Measurements from ENCODE around the gene AKR1C2.
"Not testable (repeated sequence)": the region's sequence is repeated elsewhere in the genome, so short reads cannot be mapped to it uniquely, and the experiment has no call there.

AKR1C2 gene

GRCh38 chr10:4953405-4953804, 50.3 kb downstream of the AKR1C2 start:
- no peak for DNase-seq

DNA sequence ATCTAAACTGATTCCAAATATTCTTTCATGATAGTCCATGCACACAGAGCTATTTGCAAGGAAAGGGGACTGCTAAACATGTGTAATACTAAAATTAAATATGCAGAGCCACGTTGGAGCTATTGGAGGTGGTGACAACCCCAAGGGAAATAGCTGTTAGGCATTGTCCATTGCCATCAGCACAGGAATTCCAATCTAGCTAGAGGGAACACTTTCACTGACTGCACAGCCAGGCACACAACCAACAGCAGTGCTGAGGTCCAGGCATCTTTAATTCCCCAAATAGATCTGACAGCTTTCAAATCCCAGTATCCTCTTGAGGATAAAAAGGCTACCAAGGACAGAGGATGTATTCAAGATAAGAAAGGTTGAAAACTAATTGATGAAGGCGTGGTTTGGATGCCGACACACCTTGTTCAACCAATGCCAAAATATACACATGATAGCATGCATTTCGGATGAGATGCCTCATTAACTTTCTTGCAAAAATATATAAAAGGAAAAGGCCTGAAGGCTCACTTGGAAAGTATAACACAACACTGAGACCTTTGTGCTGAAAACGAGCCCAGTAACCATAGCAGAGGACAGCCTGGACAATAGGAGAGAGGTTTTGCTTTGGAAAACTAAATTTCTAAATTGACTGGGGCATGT, 52.0 kb downstream of the AKR1C2 start:
- not testable (repeated sequence) for DNase-seq

DNA sequence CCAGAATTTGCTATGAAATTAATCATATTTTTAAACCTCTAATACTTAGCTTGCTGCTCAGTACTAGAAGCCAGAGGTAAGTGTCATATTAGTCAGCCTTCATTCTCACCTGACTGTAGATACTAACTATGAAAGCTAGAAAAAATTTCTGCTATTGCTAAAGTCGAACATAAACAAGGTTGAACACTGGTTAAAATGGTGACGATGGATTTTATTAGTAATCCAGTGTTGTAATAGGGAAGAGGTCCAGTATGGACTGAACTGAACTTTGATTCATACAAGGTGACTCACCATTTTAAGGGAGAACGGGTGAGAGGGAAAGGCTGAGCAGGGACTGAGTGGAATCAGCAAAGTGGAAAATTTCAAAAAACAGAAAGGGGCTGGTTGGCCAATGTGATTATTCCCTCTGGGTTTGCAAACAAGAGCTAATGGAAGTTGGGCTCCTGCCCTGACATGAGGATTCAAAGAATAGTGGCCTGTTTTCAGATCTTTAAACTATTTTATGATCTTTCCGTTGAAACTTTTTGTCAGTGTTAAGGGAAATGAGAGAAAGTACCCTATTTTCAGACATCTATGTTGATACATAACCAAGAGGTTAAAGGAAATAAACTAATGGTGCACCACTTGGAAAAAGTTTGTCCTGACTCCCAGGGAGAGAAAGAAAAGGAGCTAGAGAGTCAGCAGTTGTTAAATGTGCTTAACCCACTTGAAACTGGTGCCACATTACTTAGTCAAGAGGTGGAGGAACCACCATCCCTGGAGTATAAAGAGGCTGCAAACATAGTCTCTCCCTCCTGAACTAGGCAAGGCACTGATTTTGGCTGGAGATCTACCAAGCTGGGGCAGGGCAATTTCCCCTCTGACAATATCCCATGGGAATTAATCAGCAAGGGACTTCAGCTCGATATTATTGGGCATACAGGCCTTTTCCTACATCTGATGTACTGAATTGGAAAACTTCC, 55.7 kb downstream of the AKR1C2 start:
- DNase-seq = peak; percentile 83

DNA sequence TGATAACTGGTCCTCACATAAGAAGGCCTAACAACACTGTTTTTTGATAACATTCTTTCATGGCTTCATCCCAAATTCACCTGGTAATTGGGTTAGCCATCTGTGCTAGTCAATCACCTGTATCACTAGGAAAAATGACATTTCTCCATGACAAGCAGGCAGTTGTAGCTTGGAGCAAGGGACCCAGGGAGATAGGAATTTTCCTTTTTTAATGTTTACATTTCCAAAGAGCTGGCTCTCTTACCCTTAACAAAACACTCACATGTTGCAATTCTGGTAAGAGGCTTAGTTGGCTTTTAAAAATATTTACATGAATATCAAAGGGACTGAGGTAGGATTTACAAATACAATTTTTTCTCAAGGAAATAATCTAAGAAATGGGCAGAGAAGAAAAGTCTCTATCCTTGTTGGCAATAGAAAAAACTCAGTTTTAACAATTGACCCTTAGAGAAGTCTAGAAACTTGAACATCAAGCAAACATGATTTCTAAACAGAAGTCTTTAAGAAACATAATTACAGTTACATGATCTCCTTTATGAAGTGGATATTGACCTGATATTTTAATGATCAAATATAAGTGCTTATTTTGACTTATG, 56.5 kb downstream of the AKR1C2 start:
- no peak for DNase-seq

DNA sequence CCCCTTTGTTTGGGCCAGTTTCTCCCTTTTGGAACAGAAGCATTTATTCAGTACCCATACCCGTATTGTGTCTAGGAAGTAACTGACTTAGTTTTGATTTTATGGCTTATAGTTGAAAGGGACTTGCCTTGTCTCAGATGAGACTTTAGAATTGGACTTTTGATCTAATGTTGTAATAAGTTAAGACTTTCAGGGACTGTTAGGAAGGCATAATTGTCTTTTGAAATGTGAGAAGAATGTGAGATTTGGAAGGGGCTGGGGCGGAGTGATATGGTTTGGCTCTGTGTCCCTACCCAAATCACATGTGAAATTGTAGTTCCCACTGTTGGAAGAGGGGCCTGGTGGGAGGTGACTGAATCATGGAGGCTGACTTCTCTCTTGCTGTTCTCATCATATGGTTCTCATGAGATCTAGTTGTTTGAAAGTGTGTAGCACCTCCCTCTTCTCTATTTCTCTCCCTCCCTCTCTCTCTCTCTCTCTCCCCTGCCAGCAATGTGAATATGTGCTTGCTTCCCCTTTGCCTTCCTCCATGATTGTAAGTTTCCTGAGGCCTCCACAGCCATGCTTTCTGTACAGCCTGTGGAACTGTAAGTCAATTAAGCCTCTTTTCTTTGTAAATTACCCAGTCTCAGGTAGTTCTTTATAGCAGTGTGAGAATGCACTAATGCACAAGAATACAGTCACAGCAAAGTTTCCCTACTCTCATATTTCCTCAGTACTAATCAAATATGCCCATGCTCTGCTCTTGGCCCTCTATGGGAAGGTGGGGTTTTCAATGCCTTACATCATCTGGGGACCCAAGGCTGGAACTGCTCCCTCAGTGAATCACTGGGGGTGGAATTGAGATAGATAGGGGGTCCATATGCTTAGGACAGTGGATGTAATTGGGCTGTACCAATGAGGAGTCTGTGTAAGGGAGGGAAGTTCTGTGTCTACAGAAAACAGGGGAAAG, 57.6 kb downstream of the AKR1C2 start:
- no peak for DNase-seq

DNA sequence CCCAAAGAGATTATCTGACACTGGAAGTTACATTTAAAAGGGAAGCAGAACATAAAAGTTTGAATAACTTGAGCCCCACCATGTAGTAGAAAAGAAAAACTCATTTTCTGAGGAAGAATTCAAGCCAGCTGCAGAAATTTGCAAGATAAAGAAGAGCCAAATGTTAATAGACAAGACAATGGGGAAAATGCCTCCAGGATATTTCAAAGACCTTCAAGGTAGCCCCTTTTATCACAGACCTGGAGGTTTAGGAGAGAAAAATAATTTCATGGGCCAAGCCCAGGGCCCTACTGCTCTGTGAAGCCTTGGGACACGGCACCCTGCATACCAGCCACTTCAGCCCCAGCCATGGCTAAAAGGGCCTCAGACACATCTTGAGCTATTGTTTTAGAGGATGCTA, 58.8 kb downstream of the AKR1C2 start:
- no peak for DNase-seq

GRCh38 chr10:4943821-4944220, 59.8 kb downstream of the AKR1C2 start:
- no peak for DNase-seq

DNA sequence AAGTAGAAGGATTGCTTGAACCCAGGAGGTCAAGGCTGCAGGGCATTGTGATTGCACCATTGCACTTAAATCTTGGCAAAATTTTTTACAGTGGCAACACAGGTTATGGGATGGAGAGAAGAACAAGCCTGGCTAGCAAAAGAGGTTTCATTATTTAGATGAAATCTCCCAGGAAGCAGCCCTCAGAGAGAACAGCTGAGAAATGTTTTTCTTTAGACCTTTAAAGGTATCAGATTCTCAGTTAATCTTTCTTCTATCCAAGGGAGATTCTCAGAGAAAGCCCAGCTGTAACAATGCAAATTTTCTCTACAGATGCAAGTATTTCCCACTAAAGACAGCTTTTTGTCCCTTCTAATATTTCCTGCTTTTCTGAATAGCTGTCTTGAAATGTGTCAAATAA, 60.2 kb downstream of the AKR1C2 start:
- not testable (repeated sequence) for DNase-seq

- peak; percentile 62 for DNase-seq
Measured at GRCh38 chr10:4942931-4943330, 60.7 kb downstream of the AKR1C2 start.

DNA sequence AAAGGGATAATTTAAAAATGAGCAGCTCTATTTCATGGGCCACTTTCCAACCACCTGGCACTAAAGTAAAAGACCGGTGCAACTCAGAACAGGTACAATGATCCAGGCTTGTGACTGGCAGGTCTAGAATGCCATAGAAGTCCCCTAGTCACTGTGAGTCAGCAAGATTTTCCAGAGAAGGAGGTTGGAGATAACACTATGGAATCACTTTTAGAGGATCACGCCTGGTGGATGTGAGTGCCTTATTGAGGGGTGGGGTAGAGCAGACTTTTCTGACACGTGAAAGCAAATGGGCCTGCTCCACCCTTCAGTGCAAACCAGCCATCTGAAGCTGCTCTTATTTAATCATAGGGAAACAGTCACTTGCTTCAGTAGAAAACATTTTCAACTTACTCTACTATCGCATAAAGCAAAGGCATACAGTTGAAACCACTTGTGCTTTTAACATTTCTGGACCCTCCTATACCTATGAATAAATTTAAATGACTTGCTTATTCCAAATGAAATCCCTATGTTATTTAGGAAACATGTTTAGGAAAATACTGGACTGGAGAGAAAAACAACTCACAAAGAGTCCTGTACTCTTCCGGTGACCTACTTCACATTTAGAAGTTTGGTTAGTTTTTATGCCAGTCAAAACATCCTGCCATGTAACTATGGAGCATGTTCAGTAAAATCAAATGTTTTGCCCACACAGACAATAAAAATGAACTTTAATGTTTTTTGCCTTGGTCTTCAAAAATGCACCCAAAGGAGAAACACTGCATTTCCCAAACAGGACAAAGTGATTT, 61.9 kb downstream of the AKR1C2 start:
- peak; percentile 14 for DNase-seq

DNA sequence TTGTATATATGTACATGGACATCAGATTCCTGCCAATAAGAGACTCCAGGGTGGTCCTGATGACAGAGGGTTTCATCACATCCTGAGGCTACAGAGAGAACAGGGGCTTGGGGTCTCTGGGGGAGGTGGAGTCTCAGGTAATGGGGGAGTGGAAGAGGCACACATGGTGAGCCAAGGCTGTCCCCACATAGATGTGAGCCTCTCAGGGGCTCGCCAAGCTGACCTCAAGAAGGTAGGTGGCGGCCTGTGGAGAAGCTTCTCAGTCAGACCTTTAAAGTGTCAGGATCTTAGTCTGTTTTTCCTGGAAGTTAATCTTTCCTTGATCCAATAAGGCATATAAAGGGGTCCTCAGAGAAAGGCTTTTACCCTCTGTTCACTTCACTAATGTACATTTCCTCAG, 62.7 kb downstream of the AKR1C2 start:
- DNase-seq = not testable (repeated sequence)

DNA sequence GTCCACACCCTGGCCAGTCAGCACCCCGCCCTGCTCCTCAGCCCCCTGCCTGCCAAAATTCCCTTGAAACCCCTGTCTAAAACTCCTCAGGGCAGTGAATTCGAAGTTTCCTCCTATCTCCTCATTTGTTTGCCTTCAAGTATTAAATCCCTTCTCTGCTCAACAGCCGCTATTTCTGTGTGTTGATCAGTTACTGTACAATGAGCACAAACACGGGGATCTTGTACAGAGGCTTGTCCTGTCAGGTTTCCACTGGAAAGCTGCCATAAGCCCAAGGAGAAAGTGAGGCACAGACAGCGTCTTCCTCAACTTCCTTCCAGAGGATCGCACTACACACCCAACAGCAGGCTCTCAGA, 63.6 kb downstream of the AKR1C2 start:
- DNase-seq = not testable (repeated sequence)

DNA sequence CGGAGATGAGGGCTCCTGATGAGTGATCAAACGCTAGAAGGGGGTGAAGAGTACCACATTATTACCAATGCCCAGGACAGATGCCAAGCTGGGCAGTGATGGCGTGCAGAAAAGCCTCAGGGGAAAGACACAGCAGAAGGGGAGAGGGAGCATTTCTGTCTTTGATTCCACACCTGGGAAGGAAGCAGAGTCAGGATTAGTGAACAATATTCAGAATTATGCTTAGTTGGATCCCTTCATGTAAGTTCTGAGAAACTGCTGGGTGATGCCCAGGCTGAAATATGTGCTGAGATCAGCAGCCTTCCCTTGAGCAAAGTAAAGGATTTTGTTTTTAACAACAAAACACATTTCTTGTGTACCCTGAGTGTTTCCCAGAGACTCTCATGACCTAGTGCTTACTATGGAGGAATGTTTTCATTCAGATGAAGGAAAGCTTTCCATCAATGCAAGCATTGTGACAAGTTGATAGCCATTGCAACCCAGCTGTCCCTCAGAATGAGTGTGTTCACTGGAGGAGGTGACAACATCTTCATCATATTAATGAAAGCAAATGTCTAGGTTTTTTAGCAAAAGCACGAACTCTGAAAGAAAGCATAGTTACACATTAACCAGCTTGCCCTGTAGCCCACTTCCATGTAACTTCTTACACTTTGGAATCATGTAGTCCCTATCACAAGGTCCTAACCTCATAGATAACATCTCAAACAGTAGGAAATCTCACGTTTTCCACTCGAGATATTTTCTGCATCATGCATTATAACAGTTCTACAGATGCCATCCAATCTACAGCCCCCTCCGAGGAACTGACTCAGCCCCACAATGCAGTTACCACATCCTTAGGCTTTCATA, 64.2 kb downstream of the AKR1C2 start:
- DNase-seq = no peak

Data from fibroblast of skin of right biceps (primary cell).